HepG2 (cell line): ENCODE data around the gene UTS2R. TPM values are rescaled to one million over a fixed set of nuclear protein-coding genes. Genes with fewer than 3 reads are reported as not detected.

Experiments used
- BCL6 ChIP-seq: IDR thresholded peaks from 2 replicates; pipeline ENCODE4 v1.6.1; 2016; ENCODE audit warnings: missing genetic modification reagents, missing compliant biosample characterization
- NPAS2 ChIP-seq: sonication (generic); formaldehyde crosslinking; IDR thresholded peaks from 2 replicates; pipeline ENCODE4 v1.8.0; 2022; ENCODE audit warnings: mild to moderate bottlenecking, missing genetic modification reagents, borderline replicate concordance
- NR2C2 ChIP-seq: sonication (generic); formaldehyde crosslinking; IDR thresholded peaks from 2 replicates; pipeline ENCODE4 v1.4.0; 2020; ENCODE audit warnings: missing genetic modification reagents, mild to moderate bottlenecking, moderate library complexity, borderline replicate concordance
- NR2F1 ChIP-seq, 2 experiments: fragments of 450-650 bp in 1 of 2; formaldehyde crosslinking in 1 of 2; IDR thresholded peaks; 2 replicates each; pipeline versions ENCODE4 v1.5.0 to v1.6.1; 2016 to 2020; ENCODE audit warnings: mild to moderate bottlenecking in 1 of 2, missing compliant biosample characterization in 1 of 2, missing genetic modification reagents in 1 of 2, moderate library complexity in 1 of 2
- PAX8 ChIP-seq: sonication (generic); formaldehyde crosslinking; IDR thresholded peaks from 2 replicates; pipeline ENCODE4 v1.8.0; 2022; ENCODE audit warnings: mild to moderate bottlenecking, missing genetic modification reagents, borderline replicate concordance
- RARG ChIP-seq: sonication (generic); formaldehyde crosslinking; IDR thresholded peaks from 2 replicates; pipeline ENCODE4 v1.4.0; 2020; ENCODE audit warnings: low read depth, mild to moderate bottlenecking, missing genetic modification reagents
- RXRA ChIP-seq: sonication (generic); formaldehyde crosslinking; IDR thresholded peaks from 2 replicates; pipeline ENCODE4 v1.5.1; 2020; ENCODE audit warnings: missing genetic modification reagents
- SYNCRIP ChIP-seq: fragments of 200-400 bp; formaldehyde crosslinking; IDR thresholded peaks from 2 replicates; pipeline ENCODE4 v1.6.1; 2018; ENCODE audit warnings: mild to moderate bottlenecking, low read depth, low read length; ENCODE audit not compliant: insufficient read depth
- TSC22D2 ChIP-seq: sonication (generic); formaldehyde crosslinking; IDR thresholded peaks from 2 replicates; pipeline ENCODE4 v1.5.1; 2020; ENCODE audit warnings: missing genetic modification reagents, mild to moderate bottlenecking, borderline replicate concordance
- WIZ ChIP-seq: sonication (generic); formaldehyde crosslinking; IDR thresholded peaks from 2 replicates; pipeline ENCODE4 v1.5.1; 2020; ENCODE audit warnings: mild to moderate bottlenecking, missing genetic modification reagents
- ZNF382 ChIP-seq: sonication (generic); formaldehyde crosslinking; IDR thresholded peaks from 2 replicates; pipeline ENCODE4 v1.5.0; 2020; ENCODE audit warnings: missing genetic modification reagents, mild to moderate bottlenecking, borderline replicate concordance
- ZNF546 ChIP-seq: sonication (generic); formaldehyde crosslinking; conservative IDR thresholded peaks from 2 replicates; pipeline ENCODE4 v1.8.1; 2023; ENCODE audit warnings: mild to moderate bottlenecking, missing genetic modification reagents
- ZNF570 ChIP-seq: sonication (generic); formaldehyde crosslinking; IDR thresholded peaks from 2 replicates; pipeline ENCODE4 v1.4.0; 2020; ENCODE audit warnings: mild to moderate bottlenecking, missing genetic modification reagents, borderline replicate concordance
- ZNF788 ChIP-seq: sonication (generic); formaldehyde crosslinking; IDR thresholded peaks from 2 replicates; pipeline ENCODE4 v1.5.0; 2020; ENCODE audit warnings: mild to moderate bottlenecking, missing genetic modification reagents, borderline replicate concordance
- polyA plus RNA-seq, 8 experiments: library from polyadenylated mRNA; depleted of rRNA in 3 of 8; stranded (reverse) in 7 of 8; unstranded in 1 of 8; fragments of >200 nt; fragmentation: Illumina TruSeq in 4 of 8; extraction: Trizol in 4 of 8; gene quantifications; 2 replicates each; pipeline versions ENCODE4 v1.2.1 to v1.2.3, GENCODE V29; 2011 to 2016; ENCODE audit warnings: low read depth in 4 of 8, missing spikeins in 1 of 8, mixed read lengths in 1 of 8; ENCODE audit not compliant: insufficient read depth in 1 of 8
- total RNA-seq, 5 experiments: library from RNA; depleted of rRNA; stranded (reverse); fragments of >200 nt; fragmentation: Illumina TruSeq; extraction: Trizol; gene quantifications; 2 replicates each; pipeline ENCODE4 v1.2.3, GENCODE V29; 2016; ENCODE audit warnings: low read depth in 1 of 5
- TF ChIP-seq, protein P1 (sequence below), 2 experiments: sonication (generic) in 1 of 2; formaldehyde crosslinking in 1 of 2; IDR thresholded peaks; 2 replicates each; pipeline versions ENCODE4 v1.6.1 to v1.9.0; 2014 to 2022; ENCODE audit warnings: antibody characterized with exemption in 1 of 2, borderline replicate concordance in 1 of 2, inconsistent platforms in 1 of 2, low read depth in 1 of 2, missing genetic modification reagents in 1 of 2
- TF ChIP-seq, protein P2 (sequence below): sonication (generic); formaldehyde crosslinking; IDR thresholded peaks from 2 replicates; pipeline ENCODE4 v1.5.1; 2020; ENCODE audit warnings: mild to moderate bottlenecking, missing genetic modification reagents, moderate library complexity
- TF ChIP-seq, protein P3 (sequence below): fragments of 450-650 bp; IDR thresholded peaks from 2 replicates; pipeline ENCODE4 v1.6.1; 2017; ENCODE audit warnings: mild to moderate bottlenecking

The UTS2R gene
- total and polyA plus RNA-seq, 2 of the 13 experiments (the other 11 are each of a cell fraction or from before 2014, with no cell fraction given), result 0.13 to 0.15 TPM

DNA sequence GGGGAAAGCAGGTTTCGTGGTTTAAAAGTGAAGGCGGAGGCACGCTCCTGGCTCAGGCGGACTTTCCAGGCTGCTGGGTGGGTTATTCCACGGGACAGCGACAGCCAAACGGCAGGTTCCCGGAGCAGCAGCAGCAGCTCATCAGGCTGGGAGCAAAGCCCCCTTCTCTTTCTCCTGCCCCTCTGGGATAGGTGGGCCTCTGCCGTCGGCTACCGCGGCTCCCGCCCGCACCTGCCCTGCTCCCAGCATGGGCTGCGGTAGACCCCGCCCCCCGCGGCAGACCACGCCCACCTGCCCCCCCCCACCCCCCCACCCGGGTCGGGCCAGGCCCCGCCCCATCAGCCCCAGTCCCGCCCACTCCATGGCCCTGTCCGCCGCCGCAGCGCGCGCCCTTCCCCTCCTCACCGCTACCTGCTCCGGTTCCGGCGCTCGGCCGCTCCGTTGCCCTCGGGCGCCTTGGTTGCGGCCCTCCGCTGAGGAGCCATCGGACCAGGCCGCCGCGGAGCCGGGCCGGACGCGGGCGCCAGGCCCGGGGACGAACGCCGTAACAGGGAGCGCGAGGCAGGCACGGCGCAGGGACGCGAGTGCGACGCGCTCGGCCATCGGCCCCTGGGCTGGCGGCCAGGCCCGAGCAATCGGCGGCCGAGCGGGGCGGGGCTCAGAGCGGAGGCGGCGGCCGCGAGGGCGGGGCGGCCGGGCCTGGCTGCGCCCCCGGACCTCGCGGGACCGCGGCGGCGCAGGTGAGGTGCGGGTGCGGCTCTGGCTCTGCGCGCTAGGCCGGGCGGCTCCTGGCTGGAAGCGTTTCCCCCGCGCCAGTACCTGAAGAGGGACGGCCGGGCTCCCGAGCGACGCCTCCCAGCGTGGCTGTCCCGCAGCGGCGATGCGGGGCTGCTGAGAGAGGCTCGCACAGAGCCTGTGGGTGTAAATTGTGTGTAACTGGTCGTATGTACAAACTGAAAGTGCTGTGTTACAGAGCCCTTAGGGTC, 46.7 kb downstream of the UTS2R start, which contains the start of the genes HEXD and OGFOD3 (continued):
- TF ChIP-seq ZNF382, result no peak
- no peak for TF ChIP-seq NPAS2 (CRISPR knock-in tag)
- peak; percentile 71 for TF ChIP-seq RXRA
- peak; percentile 63 for TF ChIP-seq TSC22D2 (CRISPR knock-in tag)
- TF ChIP-seq, protein P1, sequence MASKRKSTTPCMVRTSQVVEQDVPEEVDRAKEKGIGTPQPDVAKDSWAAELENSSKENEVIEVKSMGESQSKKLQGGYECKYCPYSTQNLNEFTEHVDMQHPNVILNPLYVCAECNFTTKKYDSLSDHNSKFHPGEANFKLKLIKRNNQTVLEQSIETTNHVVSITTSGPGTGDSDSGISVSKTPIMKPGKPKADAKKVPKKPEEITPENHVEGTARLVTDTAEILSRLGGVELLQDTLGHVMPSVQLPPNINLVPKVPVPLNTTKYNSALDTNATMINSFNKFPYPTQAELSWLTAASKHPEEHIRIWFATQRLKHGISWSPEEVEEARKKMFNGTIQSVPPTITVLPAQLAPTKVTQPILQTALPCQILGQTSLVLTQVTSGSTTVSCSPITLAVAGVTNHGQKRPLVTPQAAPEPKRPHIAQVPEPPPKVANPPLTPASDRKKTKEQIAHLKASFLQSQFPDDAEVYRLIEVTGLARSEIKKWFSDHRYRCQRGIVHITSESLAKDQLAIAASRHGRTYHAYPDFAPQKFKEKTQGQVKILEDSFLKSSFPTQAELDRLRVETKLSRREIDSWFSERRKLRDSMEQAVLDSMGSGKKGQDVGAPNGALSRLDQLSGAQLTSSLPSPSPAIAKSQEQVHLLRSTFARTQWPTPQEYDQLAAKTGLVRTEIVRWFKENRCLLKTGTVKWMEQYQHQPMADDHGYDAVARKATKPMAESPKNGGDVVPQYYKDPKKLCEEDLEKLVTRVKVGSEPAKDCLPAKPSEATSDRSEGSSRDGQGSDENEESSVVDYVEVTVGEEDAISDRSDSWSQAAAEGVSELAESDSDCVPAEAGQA (IDR thresholded peaks at IDR 0.05; ENCODE audit: low read depth), result peak; percentile 60; the same call in 1 of the 2 replicates
- TF ChIP-seq, protein P1 (CRISPR knock-in tag; IDR thresholded peaks at IDR 0.05; ENCODE audit: borderline replicate concordance), result 0 out of 2 replicates have a peak, but pooled peaks have one; percentile 76
- no peak for TF ChIP-seq SYNCRIP
- TF ChIP-seq ZNF546, result peak; percentile 84; the same call in 1 of the 2 replicates
- TF ChIP-seq, protein P2, sequence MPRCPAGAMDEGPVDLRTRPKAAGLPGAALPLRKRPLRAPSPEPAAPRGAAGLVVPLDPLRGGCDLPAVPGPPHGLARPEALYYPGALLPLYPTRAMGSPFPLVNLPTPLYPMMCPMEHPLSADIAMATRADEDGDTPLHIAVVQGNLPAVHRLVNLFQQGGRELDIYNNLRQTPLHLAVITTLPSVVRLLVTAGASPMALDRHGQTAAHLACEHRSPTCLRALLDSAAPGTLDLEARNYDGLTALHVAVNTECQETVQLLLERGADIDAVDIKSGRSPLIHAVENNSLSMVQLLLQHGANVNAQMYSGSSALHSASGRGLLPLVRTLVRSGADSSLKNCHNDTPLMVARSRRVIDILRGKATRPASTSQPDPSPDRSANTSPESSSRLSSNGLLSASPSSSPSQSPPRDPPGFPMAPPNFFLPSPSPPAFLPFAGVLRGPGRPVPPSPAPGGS (CRISPR knock-in tag), result peak; percentile 98
- TF ChIP-seq NR2F1 (CRISPR knock-in tag; IDR thresholded peaks at IDR 0.05), result no peak
- TF ChIP-seq WIZ (CRISPR knock-in tag), result no peak
- peak; percentile 52; the same call in 1 of the 2 replicates for TF ChIP-seq ZNF570 (CRISPR knock-in tag)
- TF ChIP-seq, protein P3, sequence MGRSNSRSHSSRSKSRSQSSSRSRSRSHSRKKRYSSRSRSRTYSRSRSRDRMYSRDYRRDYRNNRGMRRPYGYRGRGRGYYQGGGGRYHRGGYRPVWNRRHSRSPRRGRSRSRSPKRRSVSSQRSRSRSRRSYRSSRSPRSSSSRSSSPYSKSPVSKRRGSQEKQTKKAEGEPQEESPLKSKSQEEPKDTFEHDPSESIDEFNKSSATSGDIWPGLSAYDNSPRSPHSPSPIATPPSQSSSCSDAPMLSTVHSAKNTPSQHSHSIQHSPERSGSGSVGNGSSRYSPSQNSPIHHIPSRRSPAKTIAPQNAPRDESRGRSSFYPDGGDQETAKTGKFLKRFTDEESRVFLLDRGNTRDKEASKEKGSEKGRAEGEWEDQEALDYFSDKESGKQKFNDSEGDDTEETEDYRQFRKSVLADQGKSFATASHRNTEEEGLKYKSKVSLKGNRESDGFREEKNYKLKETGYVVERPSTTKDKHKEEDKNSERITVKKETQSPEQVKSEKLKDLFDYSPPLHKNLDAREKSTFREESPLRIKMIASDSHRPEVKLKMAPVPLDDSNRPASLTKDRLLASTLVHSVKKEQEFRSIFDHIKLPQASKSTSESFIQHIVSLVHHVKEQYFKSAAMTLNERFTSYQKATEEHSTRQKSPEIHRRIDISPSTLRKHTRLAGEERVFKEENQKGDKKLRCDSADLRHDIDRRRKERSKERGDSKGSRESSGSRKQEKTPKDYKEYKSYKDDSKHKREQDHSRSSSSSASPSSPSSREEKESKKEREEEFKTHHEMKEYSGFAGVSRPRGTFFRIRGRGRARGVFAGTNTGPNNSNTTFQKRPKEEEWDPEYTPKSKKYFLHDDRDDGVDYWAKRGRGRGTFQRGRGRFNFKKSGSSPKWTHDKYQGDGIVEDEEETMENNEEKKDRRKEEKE, result no peak
- peak; percentile 70 for TF ChIP-seq NR2C2 (CRISPR knock-in tag)
- 0 out of 2 replicates have a peak, but pooled peaks have one; percentile 41 for TF ChIP-seq PAX8 (CRISPR knock-in tag)
- no peak for TF ChIP-seq BCL6
- no peak for TF ChIP-seq RARG
- TF ChIP-seq ZNF788 (CRISPR knock-in tag), result no peak; the same call in 1 of the 2 replicates
